HG03432 (cell line): Measurements from ENCODE around the gene BRD8.
"Not testable (repeated sequence)": the region's sequence is repeated elsewhere in the genome, so short reads cannot be mapped to it uniquely, and the experiment has no call there.

ENCODE experiments used
- ATAC-seq: cut with Tn5 transposase; IDR thresholded peaks from one replicate; pipeline ENCODE4 v1.9.1; 2021; ENCODE audit warnings: mild to moderate bottlenecking, moderate library complexity; ENCODE audit not compliant: unreplicated experiment

BRD8 gene

GRCh38 chr5:138159666-138160065 is 18.8 kb downstream of the BRD8 start:
- ATAC-seq, result no peak

- no peak for ATAC-seq
Observed at GRCh38 chr5:138157626-138158025, 20.8 kb downstream of the BRD8 start.

- ATAC-seq, result not testable (repeated sequence)
Observed at GRCh38 chr5:138155977-138156376, 22.5 kb downstream of the BRD8 start.

- ATAC-seq, result no peak
Observed at GRCh38 chr5:138149530-138149929, 28.9 kb downstream of the BRD8 start.

GRCh38 chr5:138148811-138149210 is 29.6 kb downstream of the BRD8 start:
- no peak for ATAC-seq

- ATAC-seq, result not testable (repeated sequence)
Observed at GRCh38 chr5:138143578-138143977, 34.9 kb downstream of the BRD8 start.

- ATAC-seq, result no peak
Observed at GRCh38 chr5:138141734-138142133, 36.7 kb downstream of the BRD8 start.

- ATAC-seq, result no peak
Observed at GRCh38 chr5:138140268-138140667, 38.2 kb downstream of the BRD8 start.

- ATAC-seq, result no peak
Observed at GRCh38 chr5:138139781-138140090, 38.7 kb downstream of the BRD8 start.

- ATAC-seq, result no peak
Observed at GRCh38 chr5:138138949-138139780, 39.3 kb downstream of the BRD8 start, which contains the start of gene NME5. Gene NME5 (minus strand): TSS chr5:138139428. CDS start chr5:138138780, 648 bp downstream.

- no peak for ATAC-seq
Observed at GRCh38 chr5:138132543-138132942, 45.9 kb downstream of the BRD8 start.

- ATAC-seq, result no peak
Observed at GRCh38 chr5:138129347-138129746, 49.1 kb downstream of the BRD8 start.

GRCh38 chr5:138128334-138128733 is 50.1 kb downstream of the BRD8 start:
- ATAC-seq, result no peak

- ATAC-seq, result no peak
Observed at GRCh38 chr5:138115254-138115653, 63.2 kb downstream of the BRD8 start.

- ATAC-seq, result no peak
Observed at GRCh38 chr5:138111937-138112336, 66.5 kb downstream of the BRD8 start.

- no peak for ATAC-seq
Observed at GRCh38 chr5:138111181-138111580, 67.2 kb downstream of the BRD8 start.

- ATAC-seq, result no peak
Observed at GRCh38 chr5:138110266-138110963, 68.0 kb downstream of the BRD8 start.

- ATAC-seq, result no peak
Observed at GRCh38 chr5:138109463-138110265, 68.8 kb downstream of the BRD8 start.

GRCh38 chr5:138107213-138107612 is 71.2 kb downstream of the BRD8 start:
- no peak for ATAC-seq

- no peak for ATAC-seq
Observed at GRCh38 chr5:138105709-138106108, 72.7 kb downstream of the BRD8 start.

- ATAC-seq, result no peak
Observed at GRCh38 chr5:138103319-138103637, 75.2 kb downstream of the BRD8 start.
